ENCODE data around the gene CTBP2.

CTBP2 gene

DNA sequence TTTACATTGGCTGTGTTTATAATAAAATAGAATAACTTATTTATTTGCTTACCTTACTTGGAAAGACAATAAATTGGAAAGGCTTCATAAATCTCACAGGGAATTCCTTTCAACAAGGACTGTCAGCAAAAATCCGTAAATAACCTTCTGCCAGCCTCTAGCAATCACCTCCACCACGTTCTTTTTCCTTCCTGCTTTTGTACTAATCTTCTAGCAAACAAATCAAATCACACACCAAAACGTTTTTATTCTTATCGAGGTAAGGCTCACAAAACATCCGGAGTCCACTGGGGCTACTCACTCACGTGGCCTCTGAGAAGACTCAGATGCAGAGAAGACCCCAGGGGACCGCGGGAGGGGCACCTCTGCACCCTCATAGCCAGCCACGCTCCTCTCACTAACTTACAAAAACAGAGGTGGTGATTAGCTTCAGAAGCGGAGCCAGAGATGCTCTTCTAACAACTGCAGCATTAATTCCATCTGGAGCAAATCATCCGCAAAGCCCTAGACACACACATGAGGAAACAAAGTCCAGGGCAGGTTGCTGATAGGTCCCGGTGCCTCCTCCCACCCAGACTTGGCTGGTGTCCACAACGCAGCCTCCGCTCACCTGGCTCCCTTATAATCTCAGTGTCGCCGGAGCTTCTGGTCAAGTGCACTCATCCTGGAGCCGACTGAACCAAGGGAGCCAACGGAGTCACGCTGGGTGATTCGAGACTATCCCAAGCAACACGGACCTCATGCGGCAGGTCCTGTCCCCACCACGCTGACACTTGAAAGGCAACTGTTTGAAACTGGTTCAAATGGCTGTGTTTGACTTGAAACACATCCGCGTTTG lies 22.5 kb downstream of the CTBP2 start:
- DNase-seq (ENCODE audit: low spot score), result no peak
- no peak overlapping the region for H3K27ac ChIP-seq
- H3K4me3 ChIP-seq, result no peak overlapping the region
- TF ChIP-seq, protein P1, sequence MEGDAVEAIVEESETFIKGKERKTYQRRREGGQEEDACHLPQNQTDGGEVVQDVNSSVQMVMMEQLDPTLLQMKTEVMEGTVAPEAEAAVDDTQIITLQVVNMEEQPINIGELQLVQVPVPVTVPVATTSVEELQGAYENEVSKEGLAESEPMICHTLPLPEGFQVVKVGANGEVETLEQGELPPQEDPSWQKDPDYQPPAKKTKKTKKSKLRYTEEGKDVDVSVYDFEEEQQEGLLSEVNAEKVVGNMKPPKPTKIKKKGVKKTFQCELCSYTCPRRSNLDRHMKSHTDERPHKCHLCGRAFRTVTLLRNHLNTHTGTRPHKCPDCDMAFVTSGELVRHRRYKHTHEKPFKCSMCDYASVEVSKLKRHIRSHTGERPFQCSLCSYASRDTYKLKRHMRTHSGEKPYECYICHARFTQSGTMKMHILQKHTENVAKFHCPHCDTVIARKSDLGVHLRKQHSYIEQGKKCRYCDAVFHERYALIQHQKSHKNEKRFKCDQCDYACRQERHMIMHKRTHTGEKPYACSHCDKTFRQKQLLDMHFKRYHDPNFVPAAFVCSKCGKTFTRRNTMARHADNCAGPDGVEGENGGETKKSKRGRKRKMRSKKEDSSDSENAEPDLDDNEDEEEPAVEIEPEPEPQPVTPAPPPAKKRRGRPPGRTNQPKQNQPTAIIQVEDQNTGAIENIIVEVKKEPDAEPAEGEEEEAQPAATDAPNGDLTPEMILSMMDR (IDR thresholded peaks at IDR 0.05), result no peak

- Histone ChIP-seq H3K4me3 (no peak overlapping the region), H3K27ac (no peak overlapping the region)
- DNase-seq (ENCODE audit: low spot score), result no peak
- TF ChIP-seq, protein P1 (IDR thresholded peaks at IDR 0.05), result no peak
Measured at GRCh38 chr10:125136087-125136486, 24.3 kb downstream of the CTBP2 start.

GRCh38 chr10:125135771-125136035 lies 24.7 kb downstream of the CTBP2 start:
- TF ChIP-seq, protein P1 (IDR thresholded peaks at IDR 0.05), result no peak
- no peak for DNase-seq (ENCODE audit: low spot score)
- Histone ChIP-seq H3K4me3 (no peak overlapping the region), H3K27ac (no peak overlapping the region)

GRCh38 chr10:125134916-125135770 lies 25.2 kb downstream of the CTBP2 start:
- Histone ChIP-seq H3K27ac (no peak overlapping the region), H3K4me3 (no peak overlapping the region)
- DNase-seq (ENCODE audit: low spot score), result no peak
- TF ChIP-seq, protein P1 (IDR thresholded peaks at IDR 0.05), result no peak

GRCh38 chr10:125134483-125134848 lies 25.9 kb downstream of the CTBP2 start:
- Histone ChIP-seq H3K27ac (no peak overlapping the region), H3K4me3 (no peak overlapping the region)
- TF ChIP-seq, protein P1 (IDR thresholded peaks at IDR 0.05), result no peak
- DNase-seq (ENCODE audit: low spot score), result no peak

- TF ChIP-seq, protein P1 (IDR thresholded peaks at IDR 0.05), result no peak
- Histone ChIP-seq H3K4me3 (no peak overlapping the region), H3K27ac (no peak overlapping the region)
Measured at GRCh38 chr10:125133696-125134482, 26.5 kb downstream of the CTBP2 start.

More at GRCh38 chr10:125133696-125134482, 26.5 kb downstream of the CTBP2 start:
- no peak for DNase-seq (ENCODE audit: low spot score)

Measured in coronary artery (tissue), 2 donors.